Progenitor cell of endocrine pancreas (in vitro differentiated cells): Measurements from ENCODE around the gene PHF19. TPM values are rescaled to one million over a fixed set of nuclear protein-coding genes. Genes with fewer than 3 reads are reported as not detected.

Experiments used
- DNase-seq: peaks from one replicate; pipeline ENCODE4 v3.0.0; 2021; ENCODE audit warnings: low spot score; ENCODE audit not compliant: unreplicated experiment
- H3K27ac Mint-ChIP-seq: 2 replicates; pipeline ENCODE4 v1.8.0; 2021; ENCODE audit warnings: mild to moderate bottlenecking, moderate library complexity, mixed read lengths
- H3K27me3 Mint-ChIP-seq: 2 replicates; pipeline ENCODE4 v1.8.0; 2021; ENCODE audit warnings: mixed read lengths
- H3K36me3 Mint-ChIP-seq: 2 replicates; pipeline ENCODE4 v1.8.0; 2022; ENCODE audit warnings: mixed read lengths; ENCODE audit not compliant: insufficient read depth
- H3K4me1 Mint-ChIP-seq: 2 replicates; pipeline ENCODE4 v1.8.0; 2021; ENCODE audit warnings: low read depth, mixed read lengths
- H3K4me3 Mint-ChIP-seq: 2 replicates; pipeline ENCODE4 v1.8.0; 2021; ENCODE audit warnings: low read depth, mild to moderate bottlenecking, moderate library complexity, mixed read lengths
- H3K9me3 Mint-ChIP-seq: 2 replicates; pipeline ENCODE4 v1.8.0; 2021; ENCODE audit warnings: low read depth, mixed read lengths
- total RNA-seq: library from RNA; stranded (reverse); gene quantifications from 2 replicates; pipeline ENCODE4 v1.2.1, GENCODE V29; 2021
- TF ChIP-seq, protein P1 (sequence below): fragments of 200-600 bp; sonication (generic); IDR thresholded peaks from one replicate; pipeline ENCODE4 v1.5.0; 2021; ENCODE audit warnings: antibody characterized with exemption, mild to moderate bottlenecking; ENCODE audit not compliant: unreplicated experiment

PHF19 gene
- total RNA-seq, 1 donor from 2014 or later, result 27.2 TPM

DNA sequence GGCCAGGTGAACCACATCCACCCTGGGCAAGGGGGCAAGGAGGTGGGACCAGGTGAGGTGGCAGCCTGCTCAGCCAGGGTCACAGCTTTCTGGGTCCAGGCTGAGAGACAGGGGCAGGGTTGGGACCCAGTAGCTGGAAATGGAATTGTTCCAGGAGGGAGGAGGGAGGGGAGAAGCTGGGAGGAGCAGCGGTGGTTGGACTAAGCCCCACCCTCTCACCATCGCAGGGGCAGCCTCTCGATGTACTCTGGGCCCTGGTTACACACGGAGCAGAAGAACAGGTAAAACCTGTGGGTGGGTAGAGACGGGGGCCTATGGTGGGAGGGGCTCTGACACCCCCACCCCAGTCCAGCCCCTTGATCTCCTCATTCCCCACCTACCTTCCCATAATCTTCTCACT lies 11.2 kb downstream of the PHF19 start:
- Mint-ChIP-seq H3K27ac (no peak overlapping the region), H3K4me3 (no peak overlapping the region), H3K9me3 (no peaks in the 10 kb centered on the region), H3K27me3 (no peaks in the 10 kb centered on the region), H3K36me3 (peaks cover 2% of the 10 kb centered on the region), H3K4me1 (peaks cover 2% of the 10 kb centered on the region)
- TF ChIP-seq, protein P1, sequence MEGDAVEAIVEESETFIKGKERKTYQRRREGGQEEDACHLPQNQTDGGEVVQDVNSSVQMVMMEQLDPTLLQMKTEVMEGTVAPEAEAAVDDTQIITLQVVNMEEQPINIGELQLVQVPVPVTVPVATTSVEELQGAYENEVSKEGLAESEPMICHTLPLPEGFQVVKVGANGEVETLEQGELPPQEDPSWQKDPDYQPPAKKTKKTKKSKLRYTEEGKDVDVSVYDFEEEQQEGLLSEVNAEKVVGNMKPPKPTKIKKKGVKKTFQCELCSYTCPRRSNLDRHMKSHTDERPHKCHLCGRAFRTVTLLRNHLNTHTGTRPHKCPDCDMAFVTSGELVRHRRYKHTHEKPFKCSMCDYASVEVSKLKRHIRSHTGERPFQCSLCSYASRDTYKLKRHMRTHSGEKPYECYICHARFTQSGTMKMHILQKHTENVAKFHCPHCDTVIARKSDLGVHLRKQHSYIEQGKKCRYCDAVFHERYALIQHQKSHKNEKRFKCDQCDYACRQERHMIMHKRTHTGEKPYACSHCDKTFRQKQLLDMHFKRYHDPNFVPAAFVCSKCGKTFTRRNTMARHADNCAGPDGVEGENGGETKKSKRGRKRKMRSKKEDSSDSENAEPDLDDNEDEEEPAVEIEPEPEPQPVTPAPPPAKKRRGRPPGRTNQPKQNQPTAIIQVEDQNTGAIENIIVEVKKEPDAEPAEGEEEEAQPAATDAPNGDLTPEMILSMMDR, result no peak
- no peak for DNase-seq

- no peaks in the 10 kb centered on the region for H3K27me3 Mint-ChIP-seq
Measured at GRCh38 chr9:120865176-120865575, 11.8 kb downstream of the PHF19 start.

GRCh38 chr9:120864719-120865118 lies 12.3 kb downstream of the PHF19 start:
- Mint-ChIP-seq H3K4me1 (peaks cover 2% of the 10 kb centered on the region), H3K27ac (no peak overlapping the region), H3K36me3 (peaks cover 5% of the 10 kb centered on the region), H3K4me3 (no peak overlapping the region), H3K9me3 (no peaks in the 10 kb centered on the region), H3K27me3 (no peaks in the 10 kb centered on the region)
- TF ChIP-seq, protein P1, result no peak
- DNase-seq, result no peak

More at GRCh38 chr9:120865176-120865575, 11.8 kb downstream of the PHF19 start:
- Mint-ChIP-seq H3K36me3 (peaks cover 5% of the 10 kb centered on the region), H3K4me1 (peaks cover 2% of the 10 kb centered on the region), H3K9me3 (no peaks in the 10 kb centered on the region), H3K27ac (no peak overlapping the region), H3K4me3 (no peak overlapping the region)
- TF ChIP-seq, protein P1, result no peak
- no peak for DNase-seq

GRCh38 chr9:120863833-120864232 lies 13.2 kb downstream of the PHF19 start:
- no peak for DNase-seq
- TF ChIP-seq, protein P1, result no peak
- no peaks in the 10 kb centered on the region for H3K9me3 Mint-ChIP-seq
- H3K4me3 Mint-ChIP-seq, result no peak overlapping the region
- H3K4me1 Mint-ChIP-seq, result peaks cover 2% of the 10 kb centered on the region
- H3K27ac Mint-ChIP-seq, result no peak overlapping the region
- H3K36me3 Mint-ChIP-seq, result peaks cover 5% of the 10 kb centered on the region
- no peaks in the 10 kb centered on the region for H3K27me3 Mint-ChIP-seq

DNA sequence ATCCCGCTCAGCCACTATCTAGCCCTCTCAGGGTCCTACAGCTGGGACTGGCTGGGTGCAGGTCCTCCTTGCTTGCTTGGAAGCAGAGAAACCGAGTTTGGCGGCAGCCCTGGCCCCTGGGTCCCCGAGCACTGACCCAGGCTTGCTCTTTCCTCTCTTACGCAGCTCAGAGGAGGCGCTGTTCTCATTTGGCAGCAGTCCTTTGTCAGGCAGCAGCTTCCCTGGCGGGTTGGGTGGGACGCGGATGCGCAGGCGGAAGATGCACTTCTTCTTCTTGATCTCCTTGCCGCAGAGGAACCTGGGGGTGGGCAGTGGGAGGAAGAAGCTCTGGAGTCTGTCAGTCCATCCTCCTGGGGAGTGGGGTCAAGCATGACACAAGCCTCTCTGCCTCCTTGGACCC lies 14.5 kb downstream of the PHF19 start:
- TF ChIP-seq, protein P1, result no peak
- Mint-ChIP-seq H3K4me1 (peaks cover under 1% of the 10 kb centered on the region), H3K9me3 (no peaks in the 10 kb centered on the region), H3K4me3 (no peak overlapping the region), H3K36me3 (peaks cover 5% of the 10 kb centered on the region), H3K27ac (no peak overlapping the region), H3K27me3 (no peaks in the 10 kb centered on the region)
- DNase-seq, result no peak
